DND-41 (cell line): ENCODE results near the gene CDK17.
A peak's percentile ranks its signal among the peaks of the same experiment; 100 is the strongest.

Experiments
- ATAC-seq: fragments of 200-7000 bp; cut with Tn5 transposase; 3 replicates; pipeline ENCODE4 v1.9.1; 2021; ENCODE audit warnings: low read depth; ENCODE audit not compliant: insufficient read depth
- DNase-seq: peaks from one replicate; pipeline ENCODE4 v3.0.0-alpha.2; 2020
- H2AFZ ChIP-seq: 2 replicates; pipeline ENCODE4 v1.6.0; 2012; ENCODE audit warnings: low read depth, low read length
- H3K27ac ChIP-seq: 2 replicates; pipeline ENCODE4 v1.5.1; 2012; ENCODE audit warnings: low read length, inconsistent platforms
- H3K27me3 ChIP-seq: fragments of 200-600 bp; sonication (generic); 2 replicates; pipeline ENCODE4 v1.6.0; 2012; ENCODE audit warnings: low read length, mild to moderate bottlenecking, inconsistent platforms; ENCODE audit not compliant: insufficient read depth, poor library complexity
- H3K36me3 ChIP-seq: 2 replicates; pipeline ENCODE4 v1.5.1; 2012; ENCODE audit warnings: low read length, inconsistent platforms; ENCODE audit not compliant: insufficient read depth
- H3K4me1 ChIP-seq: 2 replicates; pipeline ENCODE4 v1.5.1; 2012; ENCODE audit warnings: mild to moderate bottlenecking, low read length; ENCODE audit not compliant: insufficient read depth
- H3K4me2 ChIP-seq: 2 replicates; pipeline ENCODE4 v1.6.0; 2012; ENCODE audit warnings: mild to moderate bottlenecking, moderate library complexity, low read length, inconsistent platforms; ENCODE audit not compliant: insufficient read depth
- H3K4me3 ChIP-seq, 2 experiments: fragments of 200-600 bp in 1 of 2; shearing (Covaris generic) in 1 of 2; 2 replicates each; pipeline ENCODE4 v1.5.1; 2012 to 2016; ENCODE audit warnings: inconsistent platforms in 2 of 2, low read length in 2 of 2, mild to moderate bottlenecking in 2 of 2, low read depth in 1 of 2, moderate library complexity in 1 of 2
- H3K79me2 ChIP-seq: 2 replicates; pipeline ENCODE4 v1.6.0; 2012; ENCODE audit warnings: low read length, inconsistent platforms; ENCODE audit not compliant: insufficient read depth
- H3K9ac ChIP-seq: 2 replicates; pipeline ENCODE4 v1.6.0; 2012; ENCODE audit warnings: low read depth, mild to moderate bottlenecking, inconsistent platforms, low read length, moderate library complexity
- H3K9me3 ChIP-seq: 2 replicates; pipeline ENCODE4 v1.5.1; 2012; ENCODE audit warnings: low read length, moderate library complexity, mild to moderate bottlenecking, inconsistent platforms; ENCODE audit not compliant: insufficient read depth, severe bottlenecking
- H4K20me1 ChIP-seq: 2 replicates; pipeline ENCODE4 v1.6.0; 2012; ENCODE audit warnings: low read length; ENCODE audit not compliant: insufficient read depth
- EZH2 ChIP-seq: IDR thresholded peaks from 3 replicates; pipeline ENCODE4 v1.6.1; 2012; ENCODE audit warnings: borderline replicate concordance, low read depth, mild to moderate bottlenecking, moderate library complexity, low read length, inconsistent platforms; ENCODE audit not compliant: severe bottlenecking
- TF ChIP-seq, protein P1 (sequence below): IDR thresholded peaks from 2 replicates; pipeline ENCODE4 v1.5.1; 2012; ENCODE audit warnings: borderline replicate concordance, low read length, moderate library complexity, mild to moderate bottlenecking; ENCODE audit not compliant: poor library complexity, severe bottlenecking; ENCODE audit errors: extremely low read depth

CDK17 gene

DNA sequence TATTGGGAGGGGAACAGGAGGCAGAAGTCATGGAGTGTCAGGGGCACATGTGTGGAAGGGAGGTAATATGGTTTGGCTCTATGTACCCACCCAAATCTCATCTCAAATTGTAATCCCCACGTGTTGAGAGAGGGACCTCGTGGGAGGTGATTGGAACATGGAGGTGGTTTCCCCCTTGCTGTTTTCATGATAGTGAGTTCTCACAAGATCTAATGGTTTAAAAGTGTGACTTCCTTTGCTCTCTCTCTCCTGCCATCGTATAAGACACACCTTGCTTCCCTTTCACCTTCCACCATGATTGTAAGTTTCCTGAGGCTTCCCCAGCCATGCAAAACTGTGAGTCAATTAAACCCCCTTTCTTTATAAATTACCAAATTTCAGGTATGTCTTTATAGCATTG, 41.6 kb upstream of the CDK17 start:
- Histone ChIP-seq H3K36me3 (no peaks in the 10 kb centered on the region), H3K4me3 (no peak overlapping the region), H4K20me1 (no peaks in the 10 kb centered on the region), H3K79me2 (no peaks in the 10 kb centered on the region), H3K9ac (no peak overlapping the region), H3K4me2 (no peak overlapping the region), H3K4me1 (peaks cover 22% of the 10 kb centered on the region), H3K27ac (no peak overlapping the region), H3K27me3 (no peaks in the 10 kb centered on the region), H2AFZ (no peak overlapping the region), H3K9me3 (no peaks in the 10 kb centered on the region)
- TF ChIP-seq, protein P1, sequence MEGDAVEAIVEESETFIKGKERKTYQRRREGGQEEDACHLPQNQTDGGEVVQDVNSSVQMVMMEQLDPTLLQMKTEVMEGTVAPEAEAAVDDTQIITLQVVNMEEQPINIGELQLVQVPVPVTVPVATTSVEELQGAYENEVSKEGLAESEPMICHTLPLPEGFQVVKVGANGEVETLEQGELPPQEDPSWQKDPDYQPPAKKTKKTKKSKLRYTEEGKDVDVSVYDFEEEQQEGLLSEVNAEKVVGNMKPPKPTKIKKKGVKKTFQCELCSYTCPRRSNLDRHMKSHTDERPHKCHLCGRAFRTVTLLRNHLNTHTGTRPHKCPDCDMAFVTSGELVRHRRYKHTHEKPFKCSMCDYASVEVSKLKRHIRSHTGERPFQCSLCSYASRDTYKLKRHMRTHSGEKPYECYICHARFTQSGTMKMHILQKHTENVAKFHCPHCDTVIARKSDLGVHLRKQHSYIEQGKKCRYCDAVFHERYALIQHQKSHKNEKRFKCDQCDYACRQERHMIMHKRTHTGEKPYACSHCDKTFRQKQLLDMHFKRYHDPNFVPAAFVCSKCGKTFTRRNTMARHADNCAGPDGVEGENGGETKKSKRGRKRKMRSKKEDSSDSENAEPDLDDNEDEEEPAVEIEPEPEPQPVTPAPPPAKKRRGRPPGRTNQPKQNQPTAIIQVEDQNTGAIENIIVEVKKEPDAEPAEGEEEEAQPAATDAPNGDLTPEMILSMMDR, result no peak
- no peak for TF ChIP-seq EZH2
- ATAC-seq, result no peak
- no peak for DNase-seq

- Histone ChIP-seq H3K27me3 (no peaks in the 10 kb centered on the region), H3K9ac (no peak overlapping the region), H3K9me3 (no peaks in the 10 kb centered on the region), H3K27ac (no peak overlapping the region), H4K20me1 (no peaks in the 10 kb centered on the region), H3K79me2 (no peaks in the 10 kb centered on the region), H3K4me1 (peaks cover 17% of the 10 kb centered on the region), H3K36me3 (no peaks in the 10 kb centered on the region), H2AFZ (no peak overlapping the region), H3K4me3 (no peak overlapping the region), H3K4me2 (no peak overlapping the region)
- no peak for TF ChIP-seq EZH2
- TF ChIP-seq, protein P1, result no peak
- no peak for ATAC-seq
- DNase-seq, result no peak
Observed at GRCh38 chr12:96438330-96438729, 38.1 kb upstream of the CDK17 start.

- DNase-seq (no peak), ATAC-seq (no peak)
- Histone ChIP-seq H3K27me3 (no peaks in the 10 kb centered on the region), H3K27ac (no peak overlapping the region), H3K4me3 (no peak overlapping the region), H2AFZ (no peak overlapping the region), H3K79me2 (no peaks in the 10 kb centered on the region), H3K9me3 (no peaks in the 10 kb centered on the region), H3K4me1 (peaks cover 23% of the 10 kb centered on the region), H3K4me2 (no peak overlapping the region), H3K36me3 (no peaks in the 10 kb centered on the region), H4K20me1 (no peaks in the 10 kb centered on the region), H3K9ac (no peak overlapping the region)
- no peak for TF ChIP-seq EZH2
- TF ChIP-seq, protein P1, result no peak
Observed at GRCh38 chr12:96437171-96437445, 36.9 kb upstream of the CDK17 start.

GRCh38 chr12:96436366-96437170, 36.3 kb upstream of the CDK17 start:
- H4K20me1 ChIP-seq, result no peaks in the 10 kb centered on the region
- no peak overlapping the region for H3K4me3 ChIP-seq
- no peak overlapping the region for H3K9ac ChIP-seq
- ATAC-seq (no peak), DNase-seq (no peak)
- TF ChIP-seq, protein P1, result no peak
- no peak for TF ChIP-seq EZH2
- H2AFZ ChIP-seq, result no peak overlapping the region
- no peaks in the 10 kb centered on the region for H3K36me3 ChIP-seq
- peaks cover 23% of the 10 kb centered on the region for H3K4me1 ChIP-seq
- H3K27ac ChIP-seq, result peak overlapping the region; percentile 12; the same call in 1 of the 2 replicates
- H3K27me3 ChIP-seq, result no peaks in the 10 kb centered on the region
- H3K79me2 ChIP-seq, result no peaks in the 10 kb centered on the region
- no peak overlapping the region for H3K4me2 ChIP-seq
- no peaks in the 10 kb centered on the region for H3K9me3 ChIP-seq
